ENCODE measurements around the gene RAB37.

The RAB37 gene

DNA sequence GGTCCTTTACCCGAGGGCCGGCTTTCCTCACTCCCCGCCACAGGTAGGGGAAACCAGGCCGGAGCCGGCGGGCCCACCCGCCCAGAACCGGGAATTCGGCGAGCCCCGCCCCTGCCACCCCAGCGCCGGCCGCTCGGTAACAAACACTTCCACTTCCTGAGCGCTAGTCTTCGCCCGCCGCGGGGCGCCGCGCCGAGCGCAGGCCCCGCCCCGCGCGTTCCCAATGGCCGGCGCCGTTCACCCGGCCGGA lies 11.1 kb downstream of the RAB37 start:
- no peak overlapping the region for H3K27ac ChIP-seq (ENCODE audit: extremely low read depth, low read depth, low read length)
- ChIA-PET POLR2A (no interaction called here), CTCF (interaction anchor here (4.2 to 4.7 kb wide), 4 partner anchors 12 to 112 kb away, joined by 29 to 84 read pairs (median 68); partner anchors contain the start of genes GRIN2C, NAT9 and RAB37)
- H3K36me3 ChIP-seq (ENCODE audit: control insufficient read depth in 2 of 2, insufficient read depth in 1 of 2, low read length in 2 of 2), result no peaks in the 10 kb centered on the region
- H3K4me1 ChIP-seq (ENCODE audit: control insufficient read depth, insufficient read depth, low read length), result peaks cover 7% of the 10 kb centered on the region
- H3K9me3 ChIP-seq (ENCODE audit: control insufficient read depth, insufficient read depth, low read depth, low read length), result no peaks in the 10 kb centered on the region
- H3K4me3 ChIP-seq (ENCODE audit: low read depth, low read length), result peak overlapping the region; percentile 41
- TF ChIP-seq, protein P1, sequence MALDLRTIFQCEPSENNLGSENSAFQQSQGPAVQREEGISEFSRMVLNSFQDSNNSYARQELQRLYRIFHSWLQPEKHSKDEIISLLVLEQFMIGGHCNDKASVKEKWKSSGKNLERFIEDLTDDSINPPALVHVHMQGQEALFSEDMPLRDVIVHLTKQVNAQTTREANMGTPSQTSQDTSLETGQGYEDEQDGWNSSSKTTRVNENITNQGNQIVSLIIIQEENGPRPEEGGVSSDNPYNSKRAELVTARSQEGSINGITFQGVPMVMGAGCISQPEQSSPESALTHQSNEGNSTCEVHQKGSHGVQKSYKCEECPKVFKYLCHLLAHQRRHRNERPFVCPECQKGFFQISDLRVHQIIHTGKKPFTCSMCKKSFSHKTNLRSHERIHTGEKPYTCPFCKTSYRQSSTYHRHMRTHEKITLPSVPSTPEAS (tag by site-specific recombination; IDR thresholded peaks at IDR 0.05), result no peak
- TF ChIP-seq HOXC10 (CRISPR knock-in tag; IDR thresholded peaks at IDR 0.05) (no peak), ZNF692 (tag by site-specific recombination; IDR thresholded peaks at IDR 0.05) (peak; percentile 66; the same call in 1 of the 2 replicates), ZNF174 (tag by site-specific recombination; IDR thresholded peaks at IDR 0.05) (no peak), RBAK (tag by site-specific recombination; IDR thresholded peaks at IDR 0.05) (0 out of 2 replicates have a peak, but pooled peaks have one; percentile 20), PRDM10 (tag by site-specific recombination; IDR thresholded peaks at IDR 0.05) (0 out of 2 replicates have a peak, but pooled peaks have one; percentile 26), PATZ1 (tag by site-specific recombination; IDR thresholded peaks at IDR 0.05) (peak; percentile 18; the same call in 1 of the 2 replicates), ZNF677 (tag by site-specific recombination; IDR thresholded peaks at IDR 0.05) (no peak), WT1 (tag by site-specific recombination; IDR thresholded peaks at IDR 0.05) (no peak), TCF7L2 (IDR thresholded peaks at IDR 0.05; ENCODE audit: borderline replicate concordance, low read depth, low read length) (no peak), ZNF48 (tag by site-specific recombination; IDR thresholded peaks at IDR 0.05) (no peak), ZNF184 (tag by site-specific recombination; IDR thresholded peaks at IDR 0.05) (no peak), ZNF266 (tag by site-specific recombination; IDR thresholded peaks at IDR 0.05; ENCODE audit: low read depth) (no peak), ZNF214 (tag by site-specific recombination; IDR thresholded peaks at IDR 0.05; ENCODE audit: borderline replicate concordance) (no peak), KLF10 (tag by site-specific recombination; IDR thresholded peaks at IDR 0.05) (no peak), ZNF169 (tag by site-specific recombination; IDR thresholded peaks at IDR 0.05) (no peak), KLF8 (tag by site-specific recombination; IDR thresholded peaks at IDR 0.05) (peak; percentile 10; the same call in 1 of the 2 replicates), ZNF623 (tag by site-specific recombination; IDR thresholded peaks at IDR 0.05) (no peak), TRIM28 (IDR thresholded peaks at IDR 0.05; ENCODE audit: borderline replicate concordance, low read length) (no peak), HOXD13 (CRISPR knock-in tag; IDR thresholded peaks at IDR 0.05; ENCODE audit: borderline replicate concordance) (no peak), ZNF624 (tag by site-specific recombination; IDR thresholded peaks at IDR 0.05) (no peak), ZNF561 (tag by site-specific recombination; IDR thresholded peaks at IDR 0.05; ENCODE audit: borderline replicate concordance) (no peak), SP2 (tag by site-specific recombination; IDR thresholded peaks at IDR 0.05) (no peak), GLIS1 (tag by site-specific recombination; IDR thresholded peaks at IDR 0.05) (no peak)
- TF ChIP-seq, protein P2, sequence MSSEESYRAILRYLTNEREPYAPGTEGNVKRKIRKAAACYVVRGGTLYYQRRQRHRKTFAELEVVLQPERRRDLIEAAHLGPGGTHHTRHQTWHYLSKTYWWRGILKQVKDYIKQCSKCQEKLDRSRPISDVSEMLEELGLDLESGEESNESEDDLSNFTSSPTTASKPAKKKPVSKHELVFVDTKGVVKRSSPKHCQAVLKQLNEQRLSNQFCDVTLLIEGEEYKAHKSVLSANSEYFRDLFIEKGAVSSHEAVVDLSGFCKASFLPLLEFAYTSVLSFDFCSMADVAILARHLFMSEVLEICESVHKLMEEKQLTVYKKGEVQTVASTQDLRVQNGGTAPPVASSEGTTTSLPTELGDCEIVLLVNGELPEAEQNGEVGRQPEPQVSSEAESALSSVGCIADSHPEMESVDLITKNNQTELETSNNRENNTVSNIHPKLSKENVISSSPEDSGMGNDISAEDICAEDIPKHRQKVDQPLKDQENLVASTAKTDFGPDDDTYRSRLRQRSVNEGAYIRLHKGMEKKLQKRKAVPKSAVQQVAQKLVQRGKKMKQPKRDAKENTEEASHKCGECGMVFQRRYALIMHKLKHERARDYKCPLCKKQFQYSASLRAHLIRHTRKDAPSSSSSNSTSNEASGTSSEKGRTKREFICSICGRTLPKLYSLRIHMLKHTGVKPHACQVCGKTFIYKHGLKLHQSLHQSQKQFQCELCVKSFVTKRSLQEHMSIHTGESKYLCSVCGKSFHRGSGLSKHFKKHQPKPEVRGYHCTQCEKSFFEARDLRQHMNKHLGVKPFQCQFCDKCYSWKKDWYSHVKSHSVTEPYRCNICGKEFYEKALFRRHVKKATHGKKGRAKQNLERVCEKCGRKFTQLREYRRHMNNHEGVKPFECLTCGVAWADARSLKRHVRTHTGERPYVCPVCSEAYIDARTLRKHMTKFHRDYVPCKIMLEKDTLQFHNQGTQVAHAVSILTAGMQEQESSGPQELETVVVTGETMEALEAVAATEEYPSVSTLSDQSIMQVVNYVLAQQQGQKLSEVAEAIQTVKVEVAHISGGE (tag by site-specific recombination; conservative IDR thresholded peaks at IDR 0.05; ENCODE audit: low read depth), result 0 out of 2 replicates have a peak, but pooled peaks have one; percentile 15
- TF ChIP-seq, protein P3, sequence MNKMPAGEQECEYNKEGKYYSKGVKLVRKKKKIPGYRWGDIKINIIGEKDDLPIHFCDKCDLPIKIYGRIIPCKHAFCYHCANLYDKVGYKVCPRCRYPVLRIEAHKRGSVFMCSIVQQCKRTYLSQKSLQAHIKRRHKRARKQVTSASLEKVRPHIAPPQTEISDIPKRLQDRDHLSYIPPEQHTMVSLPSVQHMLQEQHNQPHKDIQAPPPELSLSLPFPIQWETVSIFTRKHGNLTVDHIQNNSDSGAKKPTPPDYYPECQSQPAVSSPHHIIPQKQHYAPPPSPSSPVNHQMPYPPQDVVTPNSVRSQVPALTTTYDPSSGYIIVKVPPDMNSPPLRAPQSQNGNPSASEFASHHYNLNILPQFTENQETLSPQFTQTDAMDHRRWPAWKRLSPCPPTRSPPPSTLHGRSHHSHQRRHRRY (tag by site-specific recombination; IDR thresholded peaks at IDR 0.05), result no peak

Measured in HEK293 (cell line).